Activated CD8-positive, alpha-beta memory T cell treated with anti-CD3 and anti-CD28 coated beads, Interleukin-2, amount 10 ng/mL, durations not matched to agents 7 days and 5 days (primary cell): ENCODE data around the gene LRRC4B. TPM values are rescaled to one million over a fixed set of nuclear protein-coding genes. Genes with fewer than 3 reads are reported as not detected.

Experiments
- ATAC-seq: fragments of 150-1000 bp; cut with Tn5 transposase; one replicate; pipeline ENCODE4 v1.10.0; 2021; ENCODE audit warnings: moderate library complexity
- CTCF ChIA-PET: fragments of 350-600 bp; sonication (Branson Sonifier 250); formaldehyde crosslinking; loops from one replicate; lab custom pipeline; 2021; ENCODE audit warnings: antibody characterized with exemption; lab: Charles Lee
- DNase-seq: peaks from one replicate; pipeline ENCODE4 v3.0.0-alpha.2; 2020
- H3K27ac Mint-ChIP-seq: one replicate; pipeline ENCODE4 v1.8.0; 2021; ENCODE audit warnings: mild to moderate bottlenecking, mixed read lengths
- H3K27me3 Mint-ChIP-seq: one replicate; pipeline ENCODE4 v1.8.0; 2021; ENCODE audit warnings: mixed read lengths
- H3K36me3 Mint-ChIP-seq: one replicate; pipeline ENCODE4 v1.8.0; 2021; ENCODE audit warnings: mild to moderate bottlenecking, mixed read lengths
- H3K4me1 Mint-ChIP-seq: one replicate; pipeline ENCODE4 v1.8.0; 2021; ENCODE audit warnings: mixed read lengths
- H3K4me3 Mint-ChIP-seq: one replicate; pipeline ENCODE4 v1.8.0; 2021; ENCODE audit warnings: mild to moderate bottlenecking, moderate library complexity, mixed read lengths
- H3K9me3 Mint-ChIP-seq: one replicate; pipeline ENCODE4 v1.8.0; 2022; ENCODE audit warnings: low read depth, mixed read lengths
- total RNA-seq, 2 experiments: library from RNA; stranded (reverse); gene quantifications; one replicate each; pipeline ENCODE4 v1.2.3, GENCODE V29; 2021

The LRRC4B gene
- total RNA-seq, 2 experiments from 2014 or later: not detected

GRCh38 chr19:50511069-50511822 lies 57.0 kb downstream of the LRRC4B start, which contains the start of gene JOSD2:
Gene JOSD2, minus strand, starts transcription at chr19:50511191. Its CDS starts 760 bp downstream, at chr19:50510431.
- CTCF ChIA-PET: interaction anchor here (1.0 to 2.9 kb wide), 9 partner anchors 26 to 183 kb away, joined by 3 to 13 read pairs (median 5); no protein-coding TSS in a partner anchor
- Mint-ChIP-seq H3K27me3 (peaks cover 9% of the 10 kb centered on the region), H3K27ac (peak within 1 kb of the TSS; percentile 89), H3K9me3 (no peaks in the 10 kb centered on the region), H3K4me1 (peaks cover 15% of the 10 kb centered on the region), H3K36me3 (no peaks in the 10 kb centered on the region), H3K4me3 (peak within 1 kb of the TSS; percentile 93)
- peak; percentile 99 for DNase-seq
- peak; percentile 95 for ATAC-seq

GRCh38 chr19:50510700-50511068 lies 57.6 kb downstream of the LRRC4B start:
- Mint-ChIP-seq H3K27ac (peak overlapping the region; percentile 89), H3K4me3 (peak overlapping the region; percentile 93), H3K27me3 (peaks cover 4% of the 10 kb centered on the region), H3K4me1 (peaks cover 15% of the 10 kb centered on the region), H3K36me3 (no peaks in the 10 kb centered on the region), H3K9me3 (no peaks in the 10 kb centered on the region)
- CTCF ChIA-PET: interaction anchor here (1.0 to 2.9 kb wide), 9 partner anchors 26 to 182 kb away, joined by 3 to 13 read pairs (median 5); no protein-coding TSS in a partner anchor
- ATAC-seq: no peak
- DNase-seq: no peak

GRCh38 chr19:50510121-50510670 lies 58.0 kb downstream of the LRRC4B start:
- Mint-ChIP-seq H3K4me3 (peak overlapping the region; percentile 93), H3K4me1 (peaks cover 15% of the 10 kb centered on the region), H3K9me3 (no peaks in the 10 kb centered on the region), H3K27me3 (peaks cover 3% of the 10 kb centered on the region), H3K27ac (peak overlapping the region; percentile 89), H3K36me3 (no peaks in the 10 kb centered on the region)
- CTCF ChIA-PET: interaction anchor here (1.5 to 2.9 kb wide), 4 partner anchors 27 to 182 kb away, joined by 3 to 13 read pairs (median 6); no protein-coding TSS in a partner anchor
- ATAC-seq (no peak), DNase-seq (no peak)

- Mint-ChIP-seq H3K4me3 (peak overlapping the region; percentile 44), H3K4me1 (peaks cover 15% of the 10 kb centered on the region), H3K9me3 (no peaks in the 10 kb centered on the region), H3K27ac (no peak overlapping the region), H3K27me3 (peaks cover 2% of the 10 kb centered on the region), H3K36me3 (no peaks in the 10 kb centered on the region)
- ATAC-seq (no peak), DNase-seq (no peak)
- CTCF ChIA-PET: interaction anchor here (2.0 kb wide), 1 partner anchor 47 kb away, joined by 7 read pairs; no protein-coding TSS in a partner anchor
Measured at GRCh38 chr19:50509366-50509765, 58.9 kb downstream of the LRRC4B start.

GRCh38 chr19:50508843-50509190 lies 59.4 kb downstream of the LRRC4B start:
- H3K27ac Mint-ChIP-seq: no peak overlapping the region
- H3K9me3 Mint-ChIP-seq: no peaks in the 10 kb centered on the region
- CTCF ChIA-PET: interaction anchor here (2.0 kb wide), 1 partner anchor 48 kb away, joined by 7 read pairs; no protein-coding TSS in a partner anchor

GRCh38 chr19:50507376-50507775 lies 60.9 kb downstream of the LRRC4B start:
- Mint-ChIP-seq H3K4me1 (peaks cover 15% of the 10 kb centered on the region), H3K27me3 (no peaks in the 10 kb centered on the region), H3K27ac (no peak overlapping the region), H3K4me3 (no peak overlapping the region), H3K9me3 (no peaks in the 10 kb centered on the region), H3K36me3 (no peaks in the 10 kb centered on the region)
- DNase-seq: no peak
- CTCF ChIA-PET: no interaction called here
- ATAC-seq: no peak

More at GRCh38 chr19:50508843-50509190, 59.4 kb downstream of the LRRC4B start:
- peaks cover 15% of the 10 kb centered on the region for H3K4me1 Mint-ChIP-seq
- DNase-seq (no peak), ATAC-seq (no peak)
- H3K4me3 Mint-ChIP-seq: no peak overlapping the region
- H3K36me3 Mint-ChIP-seq: no peaks in the 10 kb centered on the region
- H3K27me3 Mint-ChIP-seq: no peaks in the 10 kb centered on the region

GRCh38 chr19:50506700-50507099 lies 61.5 kb downstream of the LRRC4B start:
- no peaks in the 10 kb centered on the region for H3K36me3 Mint-ChIP-seq
- no peaks in the 10 kb centered on the region for H3K27me3 Mint-ChIP-seq
- no peak for DNase-seq
- ATAC-seq: no peak
- H3K4me3 Mint-ChIP-seq: no peak overlapping the region
- peaks cover 13% of the 10 kb centered on the region for H3K4me1 Mint-ChIP-seq
- CTCF ChIA-PET: no interaction called here
- H3K27ac Mint-ChIP-seq: no peak overlapping the region
- H3K9me3 Mint-ChIP-seq: no peaks in the 10 kb centered on the region

GRCh38 chr19:50505856-50506611 lies 62.2 kb downstream of the LRRC4B start:
- Mint-ChIP-seq H3K27ac (no peak overlapping the region), H3K27me3 (no peaks in the 10 kb centered on the region), H3K36me3 (no peaks in the 10 kb centered on the region), H3K4me3 (no peak overlapping the region), H3K9me3 (no peaks in the 10 kb centered on the region), H3K4me1 (peaks cover 10% of the 10 kb centered on the region)
- CTCF ChIA-PET: no interaction called here
- DNase-seq (no peak), ATAC-seq (no peak)

- no peak for ATAC-seq
- Mint-ChIP-seq H3K4me1 (no peaks in the 10 kb centered on the region), H3K36me3 (no peaks in the 10 kb centered on the region), H3K4me3 (no peak overlapping the region), H3K27me3 (no peaks in the 10 kb centered on the region), H3K9me3 (no peaks in the 10 kb centered on the region), H3K27ac (no peak overlapping the region)
- CTCF ChIA-PET: no interaction called here
- no peak for DNase-seq
Measured at GRCh38 chr19:50501568-50502475, 66.4 kb downstream of the LRRC4B start.

GRCh38 chr19:50501186-50501567 lies 67.1 kb downstream of the LRRC4B start:
- Mint-ChIP-seq H3K9me3 (no peaks in the 10 kb centered on the region), H3K4me3 (no peak overlapping the region), H3K27me3 (no peaks in the 10 kb centered on the region), H3K27ac (no peak overlapping the region), H3K36me3 (no peaks in the 10 kb centered on the region), H3K4me1 (no peaks in the 10 kb centered on the region)
- DNase-seq: no peak
- no peak for ATAC-seq
- CTCF ChIA-PET: no interaction called here

GRCh38 chr19:50500753-50501151 lies 67.5 kb downstream of the LRRC4B start:
- ATAC-seq: peak; percentile 16
- H3K27ac Mint-ChIP-seq: no peak overlapping the region

GRCh38 chr19:50500060-50500752 lies 68.0 kb downstream of the LRRC4B start:
- DNase-seq (no peak), ATAC-seq (peak; percentile 45)
- Mint-ChIP-seq H3K27ac (no peak overlapping the region), H3K4me1 (no peaks in the 10 kb centered on the region), H3K27me3 (no peaks in the 10 kb centered on the region), H3K36me3 (no peaks in the 10 kb centered on the region), H3K4me3 (no peak overlapping the region), H3K9me3 (no peaks in the 10 kb centered on the region)
- CTCF ChIA-PET: no interaction called here

More at GRCh38 chr19:50500753-50501151, 67.5 kb downstream of the LRRC4B start:
- no peaks in the 10 kb centered on the region for H3K36me3 Mint-ChIP-seq
- H3K4me1 Mint-ChIP-seq: no peaks in the 10 kb centered on the region
- H3K4me3 Mint-ChIP-seq: no peak overlapping the region
- H3K27me3 Mint-ChIP-seq: no peaks in the 10 kb centered on the region
- H3K9me3 Mint-ChIP-seq: no peaks in the 10 kb centered on the region
- CTCF ChIA-PET: no interaction called here
- DNase-seq: no peak
